ENCODE results near the gene PRSS48. TPM values are rescaled to one million over a fixed set of nuclear protein-coding genes. Genes with fewer than 3 reads are reported as not detected.

The PRSS48 gene
- total and polyA plus RNA-seq, 4 donors: 0.64 TPM; not detected in 3

GRCh38 chr4:151247395-151247794 lies 29.6 kb upstream of the PRSS48 start:
- TF ChIP-seq REST (IDR thresholded peaks at IDR 0.05): no peak
- TF ChIP-seq EGR1 (IDR thresholded peaks at IDR 0.05; ENCODE audit: low read depth in 2 of 2): no peak
- no peak for TF ChIP-seq YY1 (IDR thresholded peaks at IDR 0.05)
- TF ChIP-seq GABPA (IDR thresholded peaks at IDR 0.05 in 1 of 2, conservative IDR thresholded peaks at IDR 0.05 in 1 of 2): no peak
- Histone ChIP-seq H3K4me3 (ENCODE audit: low read depth in 1 of 3, low read length in 3 of 3) (no peak overlapping the region), H3K27ac (ENCODE audit: low read depth in 1 of 2, low read length in 2 of 2) (no peak overlapping the region), H3K36me3 (ENCODE audit: control insufficient read depth in 4 of 4, insufficient read depth in 3 of 4, low read depth in 1 of 4, low read length in 3 of 4) (no peaks in the 10 kb centered on the region), H3K9ac (ENCODE audit: low read depth in 1 of 2, low read length in 2 of 2) (no peak overlapping the region), H3K9me3 (ENCODE audit: control insufficient read depth in 4 of 4, low read length in 3 of 4) (no peaks in the 10 kb centered on the region), H3K4me1 (ENCODE audit: control insufficient read depth in 4 of 4, insufficient read depth in 4 of 4, low read length in 3 of 4) (peaks cover 3 to 23% (median 14%) of the 10 kb centered on the region in 4 donors), H3K27me3 (ENCODE audit: control insufficient read depth in 4 of 4, insufficient read depth in 4 of 4, low read length in 3 of 4) (no peaks in the 10 kb centered on the region)
- DNase-seq (ENCODE audit: low spot score): no peak
- 92% methylated on average over 2 of the region's 2 CpGs for WGBS

- H3K36me3 ChIP-seq (ENCODE audit: control insufficient read depth in 4 of 4, insufficient read depth in 3 of 4, low read depth in 1 of 4, low read length in 3 of 4): no peaks in the 10 kb centered on the region
- H3K4me3 ChIP-seq (ENCODE audit: low read depth in 1 of 3, low read length in 3 of 3): no peak overlapping the region
- WGBS: 50% methylated on average over 2 of the region's 2 CpGs
- DNase-seq (ENCODE audit: low spot score): no peak
- H3K9me3 ChIP-seq (ENCODE audit: control insufficient read depth in 4 of 4, low read length in 3 of 4): no peaks in the 10 kb centered on the region
- peaks cover 3 to 31% (median 19%) of the 10 kb centered on the region in 4 donors for H3K4me1 ChIP-seq (ENCODE audit: control insufficient read depth in 4 of 4, insufficient read depth in 4 of 4, low read length in 3 of 4)
- H3K27me3 ChIP-seq (ENCODE audit: control insufficient read depth in 4 of 4, insufficient read depth in 4 of 4, low read length in 3 of 4): no peaks in the 10 kb centered on the region
- TF ChIP-seq JUND (IDR thresholded peaks at IDR 0.05) (peak; percentile 83 to 91), TAF1 (conservative IDR thresholded peaks at IDR 0.05) (no peak), YY1 (IDR thresholded peaks at IDR 0.05) (peak; percentile 63), GABPA (IDR thresholded peaks at IDR 0.05 in 1 of 2, conservative IDR thresholded peaks at IDR 0.05 in 1 of 2) (peak in 1 of 2 donors; percentile 26), HNF4G (IDR thresholded peaks at IDR 0.05) (peak; percentile 100), FOXA1 (IDR thresholded peaks at IDR 0.05) (peak; percentile 36), SP1 (IDR thresholded peaks at IDR 0.05) (peak; percentile 91), RAD21 (IDR thresholded peaks at IDR 0.05) (peak; percentile 50 to 63), EGR1 (IDR thresholded peaks at IDR 0.05; ENCODE audit: low read depth in 2 of 2) (peak; percentile 61 to 89), NR2F2 (IDR thresholded peaks at IDR 0.05) (peak; percentile 64), FOXA2 (IDR thresholded peaks at IDR 0.05) (peak; percentile 71), RXRA (IDR thresholded peaks at IDR 0.05) (peak; percentile 92 to 95), HNF4A (conservative IDR thresholded peaks at IDR 0.05) (peak; percentile 100), CTCF (IDR thresholded peaks at IDR 0.05; ENCODE audit: low read depth, low read length, missing input control) (no peak), REST (IDR thresholded peaks at IDR 0.05) (peak; percentile 58), ATF3 (IDR thresholded peaks at IDR 0.05) (peak; percentile 31), ZBTB33 (IDR thresholded peaks at IDR 0.05) (peak; percentile 77), MAX (IDR thresholded peaks at IDR 0.05) (peak; percentile 97)
- H3K27ac ChIP-seq (ENCODE audit: low read depth in 1 of 2, low read length in 2 of 2): no peak overlapping the region
- H3K9ac ChIP-seq (ENCODE audit: low read depth in 1 of 2, low read length in 2 of 2): no peak overlapping the region
Observed at GRCh38 chr4:151248519-151248918, 28.4 kb upstream of the PRSS48 start.

Measured in liver (tissue), 9 donors.